CD4-positive, alpha-beta T cell (primary cell): ENCODE results near the gene PKD2L1. TPM values are rescaled to one million over a fixed set of nuclear protein-coding genes. Genes with fewer than 3 reads are reported as not detected.
A peak's percentile ranks its signal among the peaks of the same experiment; 100 is the strongest.

Experiments
- ATAC-seq: fragments of 200-7000 bp; cut with Tn5 transposase; one replicate; pipeline ENCODE4 v1.10.0; 2022; ENCODE audit warnings: mild to moderate bottlenecking; ENCODE audit not compliant: poor library complexity
- CTCF ChIA-PET: fragments of 350-600 bp; sonication (Branson Sonifier 250); formaldehyde crosslinking; loops from one replicate; lab custom pipeline; 2021; ENCODE audit warnings: antibody characterized with exemption, inconsistent platforms; lab: Charles Lee
- POLR2A ChIA-PET: fragments of 350-600 bp; sonication (Branson Sonifier 250); formaldehyde crosslinking; loops from one replicate; lab custom pipeline; 2021; ENCODE audit warnings: antibody characterized with exemption, inconsistent platforms; lab: Charles Lee
- DNase-seq, 14 experiments: peaks; one replicate each; pipeline ENCODE4 v3.0.0-alpha.2; 2013 to 2020; ENCODE audit warnings: mixed read lengths in 2 of 14
- H3K27ac ChIP-seq, 2 donors: one replicate each; pipeline versions ENCODE4 v1.5.1 to v1.7.0; 2013; ENCODE audit warnings: low read length in 2 of 2, low read depth in 1 of 2, mild to moderate bottlenecking in 1 of 2
- H3K27me3 ChIP-seq, 2 experiments: 1 replicate in 1 of 2; 2 replicates in 1 of 2; pipeline versions ENCODE4 v1.6.1 to v1.7.0; 2013; ENCODE audit warnings: low read length in 2 of 2, control low read depth in 1 of 2, mild to moderate bottlenecking in 1 of 2, moderate library complexity in 1 of 2; ENCODE audit not compliant: insufficient read depth in 2 of 2, control insufficient read depth in 1 of 2
- H3K36me3 ChIP-seq: one replicate; pipeline ENCODE4 v1.6.1; 2013; ENCODE audit warnings: low read length, control low read depth; ENCODE audit not compliant: insufficient read depth
- H3K4me1 ChIP-seq: one replicate; pipeline ENCODE4 v1.6.1; 2013; ENCODE audit warnings: low read length, control low read depth; ENCODE audit not compliant: insufficient read depth
- H3K4me3 ChIP-seq: one replicate; pipeline ENCODE4 v1.5.1; 2013; ENCODE audit warnings: mild to moderate bottlenecking, low read length, moderate library complexity
- H3K9me3 ChIP-seq, 2 experiments: 1 replicate in 1 of 2; 2 replicates in 1 of 2; pipeline versions ENCODE4 v1.6.1 to v1.7.0; 2013; ENCODE audit warnings: low read length in 2 of 2, mild to moderate bottlenecking in 2 of 2, control low read depth in 1 of 2, moderate library complexity in 1 of 2; ENCODE audit not compliant: control insufficient read depth in 1 of 2, insufficient read depth in 1 of 2
- H3K27ac Mint-ChIP-seq: one replicate; pipeline ENCODE4 v1.8.0; 2020; ENCODE audit warnings: mixed read lengths
- H3K27me3 Mint-ChIP-seq: one replicate; pipeline ENCODE4 v1.8.0; 2021; ENCODE audit warnings: mixed read lengths
- H3K36me3 Mint-ChIP-seq: one replicate; pipeline ENCODE4 v1.8.0; 2021; ENCODE audit warnings: low read depth, mixed read lengths
- H3K4me1 Mint-ChIP-seq: one replicate; pipeline ENCODE4 v1.8.0; 2021; ENCODE audit warnings: low read depth, mixed read lengths
- H3K4me3 Mint-ChIP-seq: one replicate; pipeline ENCODE4 v1.8.0; 2020; ENCODE audit warnings: mild to moderate bottlenecking, mixed read lengths
- H3K9me3 Mint-ChIP-seq: one replicate; pipeline ENCODE4 v1.8.0; 2020; ENCODE audit warnings: mixed read lengths
- CTCF ChIP-seq: fragments of 200-600 bp; IDR thresholded peaks from one replicate; pipeline ENCODE4 v1.8.0; 2022; ENCODE audit warnings: antibody characterized with exemption, mild to moderate bottlenecking
- intact Hi-C, 2 experiments: fragments of 100-400 bp; cut with DNase I in 1 of 2; cut with micrococcal nuclease in 1 of 2; formaldehyde crosslinking; loops; one replicate each; pipeline versions ENCODE4 v1.15.1 to v1.9.0; 2023 to 2025; cut with DNase I, micrococcal nuclease
- total RNA-seq, 174 experiments: library from RNA in 2 of 174; stranded (reverse) in 2 of 174; gene quantifications; one replicate each; pipeline ENCODE4 v1.2.3 and lab custom pipeline; 2021 to 2026

PKD2L1 gene
- total RNA-seq, 2 experiments from 2014 or later = not detected

- Mint-ChIP-seq H3K27me3 (peaks cover 4% of the 10 kb centered on the region), H3K9me3 (no peaks in the 10 kb centered on the region), H3K4me1 (peaks cover 7% of the 10 kb centered on the region), H3K4me3 (peak overlapping the region; percentile 54), H3K27ac (no peak overlapping the region), H3K36me3 (no peaks in the 10 kb centered on the region)
- H3K4me1 ChIP-seq = peaks cover 18% of the 10 kb centered on the region
- no peaks in the 10 kb centered on the region for H3K9me3 ChIP-seq
- CTCF ChIA-PET = interaction anchor here (0.8 kb wide), 1 partner anchor 133 kb away, joined by 3 read pairs; no protein-coding TSS in a partner anchor
- no peak for DNase-seq
- POLR2A ChIA-PET = interaction anchor here (1.1 kb wide), 1 partner anchor 24 kb away, joined by 3 read pairs; no protein-coding TSS in a partner anchor
- TF ChIP-seq CTCF = no peak
- H3K36me3 ChIP-seq = no peaks in the 10 kb centered on the region
- intact Hi-C loops = no loop called here
- no peaks in the 10 kb centered on the region for H3K27me3 ChIP-seq
- no peak overlapping the region for H3K4me3 ChIP-seq
- no peak for ATAC-seq
- no peak overlapping the region for H3K27ac ChIP-seq
Observed at GRCh38 chr10:100349087-100349486, 19.1 kb upstream of the PKD2L1 start.

DNA sequence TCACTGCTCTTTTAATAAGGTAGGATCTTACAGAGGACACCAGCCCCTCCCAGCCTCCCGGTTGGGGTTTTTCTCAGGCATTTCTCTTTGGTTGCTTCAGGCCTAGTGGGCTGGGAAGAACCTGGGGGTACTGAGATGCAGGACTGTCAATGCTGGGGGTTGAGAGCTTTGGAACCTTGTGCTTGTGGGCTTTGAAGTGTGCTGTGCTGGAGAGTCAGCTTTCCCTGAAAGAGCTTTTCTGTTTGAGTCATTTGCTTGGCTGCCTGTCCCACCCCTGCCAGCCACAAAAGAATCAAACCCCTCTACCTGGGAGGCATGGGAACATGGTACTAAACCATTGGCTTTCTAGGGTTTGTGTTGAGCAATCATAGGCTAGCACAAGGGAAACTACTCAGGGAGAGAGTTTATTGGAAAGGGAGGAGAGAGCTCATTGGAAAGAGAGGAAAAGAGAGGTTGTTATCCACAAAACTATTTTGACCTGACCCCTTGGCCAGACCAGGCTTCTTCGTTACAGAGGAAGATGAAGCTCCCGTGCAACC lies 18.4 kb upstream of the PKD2L1 start:
- TF ChIP-seq CTCF = no peak
- POLR2A ChIA-PET = interaction anchor here (1.1 kb wide), 1 partner anchor 25 kb away, joined by 3 read pairs; no protein-coding TSS in a partner anchor
- peaks cover 7% of the 10 kb centered on the region for H3K4me1 Mint-ChIP-seq
- intact Hi-C loops = no loop called here
- no peak for DNase-seq
- H3K27ac Mint-ChIP-seq = no peak overlapping the region
- no peaks in the 10 kb centered on the region for H3K36me3 ChIP-seq
- no peak overlapping the region for H3K4me3 ChIP-seq
- no peaks in the 10 kb centered on the region for H3K9me3 ChIP-seq
- H3K27me3 ChIP-seq = no peaks in the 10 kb centered on the region
- ATAC-seq = no peak
- CTCF ChIA-PET = interaction anchor here (1.2 kb wide), 1 partner anchor 10 kb away, joined by 4 read pairs; no protein-coding TSS in a partner anchor
- peaks cover 18% of the 10 kb centered on the region for H3K4me1 ChIP-seq
- H3K27ac ChIP-seq = no peak overlapping the region
- H3K9me3 Mint-ChIP-seq = no peaks in the 10 kb centered on the region
- H3K36me3 Mint-ChIP-seq = no peaks in the 10 kb centered on the region
- peak overlapping the region; percentile 86 for H3K4me3 Mint-ChIP-seq
- H3K27me3 Mint-ChIP-seq = peaks cover 4% of the 10 kb centered on the region

- H3K4me1 Mint-ChIP-seq = peaks cover 7% of the 10 kb centered on the region
- Histone ChIP-seq H3K4me1 (peaks cover 18% of the 10 kb centered on the region), H3K4me3 (peak overlapping the region; percentile 64), H3K27ac (no peak overlapping the region), H3K9me3 (no peaks in the 10 kb centered on the region), H3K36me3 (no peaks in the 10 kb centered on the region), H3K27me3 (no peaks in the 10 kb centered on the region)
- intact Hi-C loops = loop anchor here in 1 of 2 experiments (1.0 kb wide), 1 partner anchor 26 kb away; no protein-coding TSS in a partner anchor
- no peak for TF ChIP-seq CTCF
- ChIA-PET CTCF (interaction anchor here (1.1 to 1.8 kb wide), 4 partner anchors 9 to 161 kb away, joined by 3 to 7 read pairs (median 4); no protein-coding TSS in a partner anchor), POLR2A (interaction anchor here (3.4 kb wide), 2 partner anchors 23 to 25 kb away, joined by 14 to 15 read pairs; no protein-coding TSS in a partner anchor)
- peak in 1 of 14 experiments; percentile 10 for DNase-seq
- H3K27me3 Mint-ChIP-seq = peaks cover 4% of the 10 kb centered on the region
- ATAC-seq = peak; percentile 4
- no peak overlapping the region for H3K27ac Mint-ChIP-seq
- H3K9me3 Mint-ChIP-seq = no peaks in the 10 kb centered on the region
- H3K36me3 Mint-ChIP-seq = no peaks in the 10 kb centered on the region
- peak overlapping the region; percentile 86 for H3K4me3 Mint-ChIP-seq
Observed at GRCh38 chr10:100347568-100348195, 17.7 kb upstream of the PKD2L1 start.
